Erythroblast (primary cell): ENCODE data around the gene RFNG.

Experiments used
- GATA1 ChIP-seq: IDR thresholded peaks from 2 replicates; pipeline ENCODE4 v1.6.1; 2011; ENCODE audit warnings: low read depth, mild to moderate bottlenecking, control low read depth, low read length, moderate library complexity
- POLR2A ChIP-seq: IDR thresholded peaks from 2 replicates; pipeline ENCODE4 v1.6.1; 2011; ENCODE audit warnings: mild to moderate bottlenecking, low read length

- TF ChIP-seq POLR2A (peak; percentile 46), GATA1 (no peak)
Measured at GRCh38 chr17:82092995-82093751, 41.6 kb upstream of the RFNG start.
